GM19351 (cell line): Measurements from ENCODE around the gene APOL3.
"Not testable (repeated sequence)": the region's sequence is repeated elsewhere in the genome, so short reads cannot be mapped to it uniquely, and the experiment has no call there.

Source experiments
- ATAC-seq: cut with Tn5 transposase; IDR thresholded peaks from one replicate; pipeline ENCODE4 v1.9.1; 2021; ENCODE audit warnings: mild to moderate bottlenecking, moderate library complexity; ENCODE audit not compliant: unreplicated experiment

Gene APOL3

GRCh38 chr22:36104988-36105387 lies 55.6 kb downstream of the APOL3 start:
- no peak for ATAC-seq

GRCh38 chr22:36104435-36104834 lies 56.1 kb downstream of the APOL3 start:
- no peak for ATAC-seq

GRCh38 chr22:36103891-36104290 lies 56.7 kb downstream of the APOL3 start:
- no peak for ATAC-seq

DNA sequence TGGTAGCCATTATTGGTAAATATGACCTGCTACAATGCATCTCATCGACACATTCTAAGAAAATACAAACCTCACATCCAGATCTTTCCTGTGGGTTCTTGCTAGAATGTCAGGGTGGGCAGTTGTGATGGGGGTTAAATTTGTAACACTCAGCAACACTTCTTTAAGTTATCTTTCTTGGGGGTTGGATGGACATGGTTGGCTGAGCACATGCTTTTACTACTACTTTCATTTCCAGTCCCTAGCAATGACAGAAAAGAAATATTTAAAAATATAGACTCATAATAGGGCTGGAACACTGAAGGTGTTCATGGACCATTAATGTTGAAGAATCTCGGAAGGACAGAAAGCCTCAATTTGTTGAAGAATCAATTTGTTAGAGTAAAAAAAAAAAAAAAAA lies 57.6 kb downstream of the APOL3 start:
- no peak for ATAC-seq

DNA sequence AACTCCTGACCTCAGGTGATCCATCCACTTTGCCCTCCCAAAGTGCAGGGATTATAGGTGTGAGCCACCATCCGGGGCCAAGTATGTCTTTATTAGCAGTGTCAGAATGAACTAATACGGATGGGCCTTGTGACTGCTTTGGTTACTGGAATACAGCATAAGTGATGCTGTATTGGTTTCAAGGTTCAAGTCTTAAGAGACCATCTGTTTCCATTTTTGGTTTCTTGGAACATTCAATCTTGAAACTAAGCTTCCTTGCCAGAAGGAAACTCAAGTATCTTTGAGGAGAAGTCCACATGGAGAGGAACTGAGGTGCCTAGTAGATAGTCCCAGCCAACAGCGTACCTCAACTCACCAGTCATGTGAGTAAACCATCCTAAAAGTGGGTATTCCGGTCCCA lies 58.8 kb downstream of the APOL3 start:
- ATAC-seq = no peak

DNA sequence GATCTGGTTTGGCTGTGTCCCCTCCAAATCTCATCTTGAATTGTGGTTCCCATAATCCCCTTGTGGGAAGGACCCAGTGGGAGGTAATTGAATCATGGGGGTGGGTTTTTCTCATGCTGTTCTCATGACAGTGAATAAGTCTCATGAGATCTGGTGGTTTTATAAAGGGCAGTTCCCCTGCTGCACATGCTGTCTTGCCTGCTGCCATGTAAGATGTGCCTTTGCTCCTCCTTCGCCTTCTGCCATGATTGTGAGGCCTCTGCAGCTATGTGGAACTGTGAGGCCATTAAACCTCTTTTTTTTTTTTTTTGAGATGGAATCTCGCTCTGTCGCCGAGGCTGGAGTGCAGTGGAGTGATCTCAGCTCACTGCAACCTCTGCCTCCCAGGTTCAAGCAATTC lies 59.6 kb downstream of the APOL3 start:
- ATAC-seq = not testable (repeated sequence)

GRCh38 chr22:36100134-36100824 lies 60.3 kb downstream of the APOL3 start:
- no peak for ATAC-seq

DNA sequence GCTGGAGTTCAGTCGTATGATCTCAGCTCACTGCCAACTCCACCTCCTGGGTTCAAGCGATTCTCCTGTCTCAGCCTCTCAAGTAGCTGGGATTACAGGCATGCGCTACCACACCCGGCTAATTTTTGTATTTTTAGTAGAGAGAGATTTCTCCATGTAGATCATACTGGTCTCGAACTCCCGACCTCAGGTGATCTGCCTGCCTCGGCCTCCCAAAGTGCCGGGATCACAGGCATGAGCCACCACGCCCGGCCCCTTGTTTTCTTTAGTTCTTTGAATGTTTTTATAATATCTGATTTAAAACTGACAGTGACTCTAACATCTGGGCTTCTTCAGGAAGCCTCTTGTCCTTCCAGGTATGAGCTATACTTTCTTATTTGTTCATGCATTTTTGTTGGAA lies 61.0 kb downstream of the APOL3 start:
- not testable (repeated sequence) for ATAC-seq

- no peak for ATAC-seq
Measured at GRCh38 chr22:36097880-36098279, 62.7 kb downstream of the APOL3 start.

DNA sequence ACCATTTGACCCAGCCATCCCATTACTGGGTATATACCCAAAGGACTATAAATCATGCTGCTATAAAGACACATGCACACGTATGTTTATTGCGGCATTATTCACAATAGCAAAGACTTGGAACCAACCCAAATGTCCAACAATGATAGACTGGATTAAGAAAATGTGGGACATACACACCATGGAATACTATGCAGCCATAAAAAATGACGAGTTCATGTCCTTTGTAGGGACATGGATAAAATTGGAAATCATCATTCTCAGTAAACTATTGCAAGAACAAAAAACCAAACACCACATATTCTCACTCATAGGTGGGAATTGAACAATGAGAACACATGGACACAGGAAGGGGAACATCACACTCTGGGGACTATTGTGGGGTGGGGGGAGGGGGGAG lies 69.8 kb downstream of the APOL3 start:
- ATAC-seq = not testable (repeated sequence)
